CD8-positive, alpha-beta memory T cell (primary cell): ENCODE data around the gene CHD9. TPM values are rescaled to one million over a fixed set of nuclear protein-coding genes. Genes with fewer than 3 reads are reported as not detected.

ENCODE experiments used
- CTCF ChIA-PET: fragments of 350-600 bp; sonication (Branson Sonifier 250); formaldehyde crosslinking; loops from one replicate; lab custom pipeline; 2021; ENCODE audit warnings: antibody characterized with exemption; lab: Charles Lee
- POLR2A ChIA-PET: fragments of 350-600 bp; sonication (Branson Sonifier 250); formaldehyde crosslinking; loops from one replicate; lab custom pipeline; 2021; ENCODE audit warnings: antibody characterized with exemption; lab: Charles Lee
- DNase-seq, 5 donors: peaks; one replicate each; pipeline versions ENCODE4 v3.0.0 to v3.0.0-alpha.2; 2020 to 2022; ENCODE audit warnings: mixed read lengths in 1 of 5
- H3K27ac ChIP-seq: one replicate; pipeline ENCODE4 v1.7.0; 2013; ENCODE audit warnings: low read depth, mild to moderate bottlenecking, low read length, moderate library complexity
- H3K27me3 ChIP-seq: 2 replicates; pipeline ENCODE4 v1.7.0; 2013; ENCODE audit warnings: low read length, mild to moderate bottlenecking; ENCODE audit not compliant: insufficient read depth, poor library complexity, severe bottlenecking
- H3K36me3 ChIP-seq: 2 replicates; pipeline ENCODE4 v1.7.0; 2013; ENCODE audit warnings: mild to moderate bottlenecking, low read length, moderate library complexity; ENCODE audit not compliant: insufficient read depth
- H3K4me1 ChIP-seq: 2 replicates; pipeline ENCODE4 v1.7.0; 2013; ENCODE audit warnings: mild to moderate bottlenecking, low read length, moderate library complexity; ENCODE audit not compliant: insufficient read depth
- H3K4me3 ChIP-seq: 2 replicates; pipeline ENCODE4 v1.7.0; 2013; ENCODE audit warnings: mild to moderate bottlenecking, low read length
- H3K9me3 ChIP-seq: 2 replicates; pipeline ENCODE4 v1.7.0; 2013; ENCODE audit warnings: mild to moderate bottlenecking, low read length
- H3K27ac Mint-ChIP-seq, 8 donors: one replicate each; pipeline ENCODE4 v1.8.0; 2020 to 2021; ENCODE audit warnings: mixed read lengths in 8 of 8, mild to moderate bottlenecking in 6 of 8, inconsistent platforms in 3 of 8, moderate library complexity in 3 of 8
- H3K27me3 Mint-ChIP-seq, 2 donors: one replicate each; pipeline ENCODE4 v1.8.0; 2020 to 2021; ENCODE audit warnings: mixed read lengths in 2 of 2, mild to moderate bottlenecking in 1 of 2, moderate library complexity in 1 of 2
- H3K36me3 Mint-ChIP-seq, 3 donors: one replicate each; pipeline ENCODE4 v1.8.0; 2020 to 2021; ENCODE audit warnings: mixed read lengths in 3 of 3, inconsistent platforms in 1 of 3, mild to moderate bottlenecking in 1 of 3
- H3K4me1 Mint-ChIP-seq, 3 donors: one replicate each; pipeline ENCODE4 v1.8.0; 2020 to 2021; ENCODE audit warnings: mixed read lengths in 3 of 3, inconsistent platforms in 1 of 3, mild to moderate bottlenecking in 1 of 3
- H3K4me3 Mint-ChIP-seq, 7 donors: one replicate each; pipeline ENCODE4 v1.8.0; 2020 to 2021; ENCODE audit warnings: mixed read lengths in 7 of 7, mild to moderate bottlenecking in 6 of 7, moderate library complexity in 4 of 7, inconsistent platforms in 2 of 7
- H3K9me3 Mint-ChIP-seq, 5 donors: one replicate each; pipeline ENCODE4 v1.8.0; 2020 to 2022; ENCODE audit warnings: mixed read lengths in 5 of 5, mild to moderate bottlenecking in 3 of 5, moderate library complexity in 2 of 5, inconsistent platforms in 1 of 5
- polyA plus RNA-seq: library from polyadenylated mRNA; unstranded; fragments of 300-500 nt; fragmentation: Illumina TruSeq; gene quantifications from one replicate; pipeline ENCODE4 v1.2.3, GENCODE V29; 2021
- total RNA-seq, 2 experiments: library from RNA; stranded (reverse); gene quantifications; one replicate each; pipeline ENCODE4 v1.2.3, GENCODE V29; 2021

CHD9 gene
- total and polyA plus RNA-seq, 3 experiments from 2014 or later = 17.4 to 57.4 (median 21.8) TPM

GRCh38 chr16:53209429-53209828, 154.6 kb downstream of the CHD9 start:
- Histone ChIP-seq H3K27ac (peak overlapping the region; percentile 68), H3K9me3 (no peaks in the 10 kb centered on the region), H3K36me3 (no peaks in the 10 kb centered on the region), H3K4me3 (no peak overlapping the region), H3K4me1 (peaks cover 7% of the 10 kb centered on the region), H3K27me3 (no peaks in the 10 kb centered on the region)
- Mint-ChIP-seq H3K9me3 (no peaks in the 10 kb centered on the region), H3K27ac (peak overlapping the region in 4 of 8 donors; percentile 5 to 63 (median 22)), H3K27me3 (no peaks in the 10 kb centered on the region), H3K36me3 (peaks cover 0 to 13% (median 4%) of the 10 kb centered on the region in 3 donors), H3K4me1 (peaks cover 23 to 43% (median 39%) of the 10 kb centered on the region in 3 donors), H3K4me3 (peak overlapping the region in 1 of 7 donors; percentile 33)
- no peak for DNase-seq
- POLR2A ChIA-PET = no interaction called here
- CTCF ChIA-PET = interaction anchor here (1.4 kb wide), 1 partner anchor 155 kb away, joined by 4 read pairs; the partner anchor contains the start of gene CHD9

- Histone ChIP-seq H3K4me3 (no peak overlapping the region), H3K9me3 (no peaks in the 10 kb centered on the region), H3K4me1 (peaks cover 7% of the 10 kb centered on the region), H3K36me3 (no peaks in the 10 kb centered on the region), H3K27ac (peak overlapping the region; percentile 68), H3K27me3 (no peaks in the 10 kb centered on the region)
- no peak overlapping the region for H3K4me3 Mint-ChIP-seq
- POLR2A ChIA-PET = no interaction called here
- no peaks in the 10 kb centered on the region for H3K9me3 Mint-ChIP-seq
- DNase-seq = no peak
- H3K27ac Mint-ChIP-seq = no peak overlapping the region
- H3K4me1 Mint-ChIP-seq = peaks cover 22 to 43% (median 37%) of the 10 kb centered on the region in 3 donors
- peaks cover 0 to 13% (median 3%) of the 10 kb centered on the region in 3 donors for H3K36me3 Mint-ChIP-seq
- CTCF ChIA-PET = interaction anchor here (1.4 kb wide), 1 partner anchor 155 kb away, joined by 4 read pairs; the partner anchor contains the start of gene CHD9
- no peaks in the 10 kb centered on the region for H3K27me3 Mint-ChIP-seq
These were observed 155.1 kb downstream of the CHD9 start for GRCh38 chr16:53209877-53210276.

GRCh38 chr16:53211253-53211652, 156.5 kb downstream of the CHD9 start:
- POLR2A ChIA-PET = no interaction called here
- Histone ChIP-seq H3K4me3 (no peak overlapping the region), H3K4me1 (peaks cover 7% of the 10 kb centered on the region), H3K36me3 (no peaks in the 10 kb centered on the region), H3K9me3 (no peaks in the 10 kb centered on the region), H3K27me3 (no peaks in the 10 kb centered on the region), H3K27ac (peak overlapping the region; percentile 10)
- H3K27me3 Mint-ChIP-seq = no peaks in the 10 kb centered on the region
- H3K4me1 Mint-ChIP-seq = peaks cover 25 to 44% (median 41%) of the 10 kb centered on the region in 3 donors
- no peak for DNase-seq
- H3K9me3 Mint-ChIP-seq = no peaks in the 10 kb centered on the region
- peak overlapping the region in 1 of 8 donors; percentile 60 for H3K27ac Mint-ChIP-seq
- H3K4me3 Mint-ChIP-seq = no peak overlapping the region
- CTCF ChIA-PET = no interaction called here
- H3K36me3 Mint-ChIP-seq = peaks cover 0 to 13% (median 3%) of the 10 kb centered on the region in 3 donors

- no peaks in the 10 kb centered on the region for H3K9me3 Mint-ChIP-seq
- H3K27me3 ChIP-seq = no peaks in the 10 kb centered on the region
- CTCF ChIA-PET = no interaction called here
- peaks cover 7% of the 10 kb centered on the region for H3K4me1 ChIP-seq
- H3K4me3 Mint-ChIP-seq = no peak overlapping the region
- no peak overlapping the region for H3K4me3 ChIP-seq
- no peak overlapping the region for H3K27ac ChIP-seq
- H3K27me3 Mint-ChIP-seq = no peaks in the 10 kb centered on the region
- no peak for DNase-seq
- POLR2A ChIA-PET = no interaction called here
- peaks cover 23 to 36% (median 35%) of the 10 kb centered on the region in 3 donors for H3K4me1 Mint-ChIP-seq
- no peaks in the 10 kb centered on the region for H3K36me3 ChIP-seq
- peak overlapping the region in 4 of 8 donors; percentile 6 to 52 (median 16) for H3K27ac Mint-ChIP-seq
- H3K9me3 ChIP-seq = no peaks in the 10 kb centered on the region
- H3K36me3 Mint-ChIP-seq = peaks cover 0 to 16% (median 3%) of the 10 kb centered on the region in 3 donors
These were observed 158.1 kb downstream of the CHD9 start for GRCh38 chr16:53212893-53213223.

GRCh38 chr16:53213542-53213941, 158.8 kb downstream of the CHD9 start:
- H3K27ac ChIP-seq = no peak overlapping the region
- Mint-ChIP-seq H3K27me3 (no peaks in the 10 kb centered on the region), H3K4me1 (peaks cover 17 to 30% (median 28%) of the 10 kb centered on the region in 3 donors), H3K9me3 (no peaks in the 10 kb centered on the region), H3K36me3 (peaks cover 0 to 15% (median 3%) of the 10 kb centered on the region in 3 donors), H3K27ac (peak overlapping the region in 2 of 8 donors; percentile 3 to 19), H3K4me3 (no peak overlapping the region)
- DNase-seq = no peak
- no peaks in the 10 kb centered on the region for H3K27me3 ChIP-seq
- ChIA-PET CTCF (no interaction called here), POLR2A (no interaction called here)
- H3K9me3 ChIP-seq = no peaks in the 10 kb centered on the region
- H3K4me1 ChIP-seq = no peaks in the 10 kb centered on the region
- no peak overlapping the region for H3K4me3 ChIP-seq
- no peaks in the 10 kb centered on the region for H3K36me3 ChIP-seq

- H3K36me3 ChIP-seq = no peaks in the 10 kb centered on the region
- Mint-ChIP-seq H3K9me3 (no peaks in the 10 kb centered on the region), H3K36me3 (peaks cover 0 to 7% (median 1%) of the 10 kb centered on the region in 3 donors), H3K4me1 (peaks cover 17 to 22% (median 22%) of the 10 kb centered on the region in 3 donors), H3K27ac (peak overlapping the region in 3 of 8 donors; percentile 2 to 86 (median 40)), H3K27me3 (no peaks in the 10 kb centered on the region), H3K4me3 (no peak overlapping the region)
- ChIA-PET POLR2A (no interaction called here), CTCF (interaction anchor here (1.6 kb wide), 1 partner anchor 162 kb away, joined by 5 read pairs; the partner anchor contains the start of gene CHD9)
- no peak for DNase-seq
- no peak overlapping the region for H3K4me3 ChIP-seq
- H3K27me3 ChIP-seq = no peaks in the 10 kb centered on the region
- no peaks in the 10 kb centered on the region for H3K9me3 ChIP-seq
- no peaks in the 10 kb centered on the region for H3K4me1 ChIP-seq
- no peak overlapping the region for H3K27ac ChIP-seq
These were observed 162.0 kb downstream of the CHD9 start for GRCh38 chr16:53216798-53217197.

GRCh38 chr16:53219371-53219770, 164.6 kb downstream of the CHD9 start:
- H3K36me3 Mint-ChIP-seq = peaks cover 0 to 19% (median 1%) of the 10 kb centered on the region in 3 donors
- H3K27me3 ChIP-seq = no peaks in the 10 kb centered on the region
- no peaks in the 10 kb centered on the region for H3K4me1 ChIP-seq
- ChIA-PET CTCF (interaction anchor here (1.7 kb wide), 1 partner anchor 165 kb away, joined by 9 read pairs; the partner anchor contains the start of gene CHD9), POLR2A (no interaction called here)
- no peak overlapping the region for H3K27ac ChIP-seq
- H3K27ac Mint-ChIP-seq = no peak overlapping the region
- no peak for DNase-seq
- no peaks in the 10 kb centered on the region for H3K36me3 ChIP-seq
- no peaks in the 10 kb centered on the region for H3K9me3 Mint-ChIP-seq
- H3K4me3 ChIP-seq = no peak overlapping the region
- H3K4me3 Mint-ChIP-seq = no peak overlapping the region
- H3K27me3 Mint-ChIP-seq = no peaks in the 10 kb centered on the region
- no peaks in the 10 kb centered on the region for H3K9me3 ChIP-seq
- H3K4me1 Mint-ChIP-seq = peaks cover 7 to 12% (median 10%) of the 10 kb centered on the region in 3 donors

- peaks cover 0 to 22% (median 1%) of the 10 kb centered on the region in 3 donors for H3K36me3 Mint-ChIP-seq
- no peak overlapping the region for H3K27ac ChIP-seq
- POLR2A ChIA-PET = no interaction called here
- CTCF ChIA-PET = interaction anchor here (1.7 kb wide), 1 partner anchor 165 kb away, joined by 9 read pairs; the partner anchor contains the start of gene CHD9
- H3K36me3 ChIP-seq = no peaks in the 10 kb centered on the region
- no peak overlapping the region for H3K4me3 Mint-ChIP-seq
- no peak overlapping the region for H3K27ac Mint-ChIP-seq
- H3K4me3 ChIP-seq = no peak overlapping the region
- H3K9me3 Mint-ChIP-seq = no peaks in the 10 kb centered on the region
- no peaks in the 10 kb centered on the region for H3K4me1 ChIP-seq
- DNase-seq = no peak
- no peaks in the 10 kb centered on the region for H3K27me3 Mint-ChIP-seq
- peaks cover 7 to 12% (median 10%) of the 10 kb centered on the region in 3 donors for H3K4me1 Mint-ChIP-seq
- H3K9me3 ChIP-seq = no peaks in the 10 kb centered on the region
- no peaks in the 10 kb centered on the region for H3K27me3 ChIP-seq
These were observed 165.1 kb downstream of the CHD9 start for GRCh38 chr16:53219795-53220454.
